DOHH2 (cell line): ENCODE measurements around the gene NFATC2IP.
"Not testable (repeated sequence)": the region's sequence is repeated elsewhere in the genome, so short reads cannot be mapped to it uniquely, and the experiment has no call there.

ENCODE experiments used
- H3F3A ChIP-seq: fragments of 200-600 bp; sonication (generic), shearing (Covaris generic); 2 replicates; pipeline ENCODE4 v1.6.0; 2016; ENCODE audit warnings: antibody characterized with exemption, mild to moderate bottlenecking; ENCODE audit not compliant: control insufficient read depth, insufficient read depth
- H3K27ac ChIP-seq: fragments of 200-600 bp; sonication (generic); 2 replicates; pipeline ENCODE4 v1.5.1; 2014; ENCODE audit warnings: low read depth, mild to moderate bottlenecking, low read length, moderate library complexity
- H3K27me3 ChIP-seq: fragments of 200-600 bp; sonication (generic); 2 replicates; pipeline ENCODE4 v1.6.1; 2014; ENCODE audit warnings: mild to moderate bottlenecking, low read length, mixed read lengths; ENCODE audit not compliant: control insufficient read depth
- H3K36me3 ChIP-seq: fragments of 200-600 bp; sonication (generic); 2 replicates; pipeline ENCODE4 v1.6.1; 2014; ENCODE audit warnings: mild to moderate bottlenecking, low read length, moderate library complexity, mixed read lengths; ENCODE audit not compliant: control insufficient read depth
- H3K4me1 ChIP-seq: fragments of 200-600 bp; sonication (generic); 2 replicates; pipeline ENCODE4 v1.6.1; 2014; ENCODE audit warnings: mild to moderate bottlenecking, low read length, mixed read lengths; ENCODE audit not compliant: control insufficient read depth
- H3K4me2 ChIP-seq: fragments of 200-600 bp; sonication (generic); 2 replicates; pipeline ENCODE4 v1.6.0; 2014; ENCODE audit warnings: mild to moderate bottlenecking, low read length, moderate library complexity
- H3K4me3 ChIP-seq: fragments of 200-600 bp; sonication (generic); 2 replicates; pipeline ENCODE4 v1.5.1; 2014; ENCODE audit warnings: mild to moderate bottlenecking, low read length, mixed read lengths
- H3K79me2 ChIP-seq: fragments of 200-600 bp; sonication (generic); 2 replicates; pipeline ENCODE4 v1.6.1; 2014; ENCODE audit warnings: mild to moderate bottlenecking, low read length, mixed read lengths; ENCODE audit not compliant: control insufficient read depth
- H3K9me2 ChIP-seq: fragments of 200-600 bp; sonication (generic); replicated peaks from 2 replicates; pipeline ENCODE4 v1.6.1; 2014; ENCODE audit warnings: mild to moderate bottlenecking, low read length, mixed read lengths; ENCODE audit not compliant: control insufficient read depth
- H3K9me3 ChIP-seq: fragments of 200-600 bp; sonication (generic); 2 replicates; pipeline ENCODE4 v1.6.1; 2014; ENCODE audit warnings: antibody characterized with exemption, low read length, mixed read lengths; ENCODE audit not compliant: control insufficient read depth, insufficient read depth
- H4K20me1 ChIP-seq: fragments of 200-600 bp; sonication (generic); 2 replicates; pipeline ENCODE4 v1.6.0; 2014; ENCODE audit warnings: low read depth, mild to moderate bottlenecking, antibody characterized with exemption, low read length, moderate library complexity; ENCODE audit not compliant: control insufficient read depth, insufficient read depth
- EZH2phosphoT487 ChIP-seq: fragments of 200-600 bp; sonication (generic); IDR thresholded peaks from 2 replicates; pipeline ENCODE4 v1.6.1; 2017; ENCODE audit warnings: borderline replicate concordance, mild to moderate bottlenecking, antibody characterized with exemption, low read length, moderate library complexity, mixed read lengths
- TF ChIP-seq, protein P1 (sequence below): fragments of 200-600 bp; sonication (generic); IDR thresholded peaks from one replicate; pipeline ENCODE4 v1.5.1; 2014; ENCODE audit warnings: antibody characterized with exemption, mild to moderate bottlenecking, low read depth, low read length; ENCODE audit not compliant: poor library complexity, severe bottlenecking

The NFATC2IP gene

DNA sequence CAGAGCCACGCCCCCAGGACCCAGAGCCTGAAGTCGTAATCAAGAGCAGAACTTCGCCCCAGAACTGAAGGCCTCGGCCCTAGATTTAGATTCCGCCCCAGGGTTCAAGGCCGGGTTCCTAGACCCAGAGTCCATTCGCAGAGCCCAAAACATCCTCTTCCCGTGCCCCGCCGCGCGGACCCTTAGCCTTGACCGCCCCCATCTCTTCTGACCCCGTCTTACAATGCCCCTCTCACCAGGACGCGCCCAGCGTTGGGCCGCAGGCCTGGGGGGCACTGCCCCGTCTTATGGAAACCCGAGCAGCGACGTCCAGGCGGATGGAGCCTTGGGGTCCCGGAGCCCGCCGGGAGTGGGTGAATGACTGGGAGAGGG is 14.0 kb upstream of the NFATC2IP start:
- H3K27me3 ChIP-seq: no peaks in the 10 kb centered on the region
- H3K27ac ChIP-seq: no peak overlapping the region
- no peak overlapping the region for H3K4me2 ChIP-seq
- H3K9me2 ChIP-seq: no peaks in the 10 kb centered on the region
- H3F3A ChIP-seq: peaks cover 28% of the 10 kb centered on the region
- peaks cover 33% of the 10 kb centered on the region for H3K4me1 ChIP-seq
- TF ChIP-seq EZH2phosphoT487: no peak
- TF ChIP-seq, protein P1, sequence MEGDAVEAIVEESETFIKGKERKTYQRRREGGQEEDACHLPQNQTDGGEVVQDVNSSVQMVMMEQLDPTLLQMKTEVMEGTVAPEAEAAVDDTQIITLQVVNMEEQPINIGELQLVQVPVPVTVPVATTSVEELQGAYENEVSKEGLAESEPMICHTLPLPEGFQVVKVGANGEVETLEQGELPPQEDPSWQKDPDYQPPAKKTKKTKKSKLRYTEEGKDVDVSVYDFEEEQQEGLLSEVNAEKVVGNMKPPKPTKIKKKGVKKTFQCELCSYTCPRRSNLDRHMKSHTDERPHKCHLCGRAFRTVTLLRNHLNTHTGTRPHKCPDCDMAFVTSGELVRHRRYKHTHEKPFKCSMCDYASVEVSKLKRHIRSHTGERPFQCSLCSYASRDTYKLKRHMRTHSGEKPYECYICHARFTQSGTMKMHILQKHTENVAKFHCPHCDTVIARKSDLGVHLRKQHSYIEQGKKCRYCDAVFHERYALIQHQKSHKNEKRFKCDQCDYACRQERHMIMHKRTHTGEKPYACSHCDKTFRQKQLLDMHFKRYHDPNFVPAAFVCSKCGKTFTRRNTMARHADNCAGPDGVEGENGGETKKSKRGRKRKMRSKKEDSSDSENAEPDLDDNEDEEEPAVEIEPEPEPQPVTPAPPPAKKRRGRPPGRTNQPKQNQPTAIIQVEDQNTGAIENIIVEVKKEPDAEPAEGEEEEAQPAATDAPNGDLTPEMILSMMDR: no peak
- no peak overlapping the region for H3K4me3 ChIP-seq
- peaks cover 46% of the 10 kb centered on the region for H3K79me2 ChIP-seq
- peaks cover 77% of the 10 kb centered on the region for H3K36me3 ChIP-seq
- H3K9me3 ChIP-seq: no peaks in the 10 kb centered on the region; the same call in 1 of the 2 replicates
- H4K20me1 ChIP-seq: peaks cover 11% of the 10 kb centered on the region; the same call in 1 of the 2 replicates

DNA sequence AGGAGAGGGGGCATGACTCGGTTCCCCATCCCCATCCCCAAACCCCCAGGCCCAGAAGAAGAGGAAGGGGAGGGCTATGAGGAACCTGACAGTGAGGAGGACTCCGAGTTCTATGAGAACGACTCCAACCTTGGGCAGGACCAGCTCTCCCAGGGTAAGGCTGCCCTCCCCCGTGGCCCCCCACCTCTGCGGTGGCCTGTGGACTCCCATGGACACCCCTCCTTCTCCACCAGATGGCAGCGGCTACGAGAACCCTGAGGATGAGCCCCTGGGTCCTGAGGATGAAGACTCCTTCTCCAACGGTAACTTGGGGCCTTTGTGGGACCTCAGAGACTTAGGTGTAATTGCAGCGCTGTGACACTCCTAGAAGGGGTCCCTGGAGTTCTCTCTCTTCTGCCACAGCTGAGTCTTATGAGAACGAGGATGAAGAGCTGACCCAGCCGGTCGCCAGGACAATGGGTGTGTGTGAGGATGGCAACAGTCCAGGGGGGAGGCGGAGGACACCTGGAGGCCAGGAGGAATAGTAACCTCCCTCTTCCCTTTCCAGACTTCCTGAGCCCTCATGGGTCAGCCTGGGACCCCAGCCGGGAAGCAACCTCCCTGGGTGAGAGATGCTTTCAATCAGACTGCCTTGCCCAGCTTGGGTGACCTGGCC is 13.4 kb upstream of the NFATC2IP start:
- Histone ChIP-seq H3F3A (peaks cover 29% of the 10 kb centered on the region), H4K20me1 (peaks cover 11% of the 10 kb centered on the region; the same call in 1 of the 2 replicates), H3K4me2 (no peak overlapping the region), H3K27me3 (no peaks in the 10 kb centered on the region), H3K9me2 (no peaks in the 10 kb centered on the region), H3K27ac (no peak overlapping the region), H3K4me3 (no peak overlapping the region), H3K36me3 (peaks cover 72% of the 10 kb centered on the region), H3K9me3 (no peaks in the 10 kb centered on the region; the same call in 1 of the 2 replicates), H3K79me2 (peaks cover 40% of the 10 kb centered on the region), H3K4me1 (peaks cover 30% of the 10 kb centered on the region)
- TF ChIP-seq, protein P1: no peak
- no peak for TF ChIP-seq EZH2phosphoT487

DNA sequence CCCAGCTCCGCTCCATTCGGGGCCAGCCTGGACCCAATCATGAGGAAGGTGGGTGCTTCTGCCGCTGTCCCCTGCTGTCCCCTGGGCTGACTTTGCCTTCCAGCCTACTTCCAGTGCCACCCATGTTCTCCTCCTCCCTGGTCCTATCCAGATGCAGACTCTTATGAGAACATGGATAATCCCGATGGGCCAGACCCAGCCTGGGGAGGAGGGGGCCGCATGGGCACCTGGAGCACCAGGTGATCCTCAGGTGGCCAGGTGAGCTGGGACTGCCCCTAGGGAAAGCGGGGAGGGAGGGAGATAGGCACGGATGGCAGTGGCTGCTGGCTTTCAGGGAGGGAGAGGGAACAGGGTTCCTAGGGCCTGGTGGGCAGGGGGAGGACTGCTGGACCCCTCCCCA is 12.0 kb upstream of the NFATC2IP start:
- peaks cover 58% of the 10 kb centered on the region for H3K36me3 ChIP-seq
- H3K4me2 ChIP-seq: no peak overlapping the region
- TF ChIP-seq, protein P1: no peak
- TF ChIP-seq EZH2phosphoT487: no peak
- no peaks in the 10 kb centered on the region; the same call in 1 of the 2 replicates for H3K9me3 ChIP-seq
- H3K79me2 ChIP-seq: peaks cover 27% of the 10 kb centered on the region
- peaks cover 26% of the 10 kb centered on the region for H3K4me1 ChIP-seq
- H3F3A ChIP-seq: peaks cover 29% of the 10 kb centered on the region
- no peaks in the 10 kb centered on the region for H3K9me2 ChIP-seq
- no peaks in the 10 kb centered on the region for H3K27me3 ChIP-seq
- no peak overlapping the region for H3K27ac ChIP-seq
- H3K4me3 ChIP-seq: no peak overlapping the region
- peaks cover 11% of the 10 kb centered on the region; the same call in 1 of the 2 replicates for H4K20me1 ChIP-seq

DNA sequence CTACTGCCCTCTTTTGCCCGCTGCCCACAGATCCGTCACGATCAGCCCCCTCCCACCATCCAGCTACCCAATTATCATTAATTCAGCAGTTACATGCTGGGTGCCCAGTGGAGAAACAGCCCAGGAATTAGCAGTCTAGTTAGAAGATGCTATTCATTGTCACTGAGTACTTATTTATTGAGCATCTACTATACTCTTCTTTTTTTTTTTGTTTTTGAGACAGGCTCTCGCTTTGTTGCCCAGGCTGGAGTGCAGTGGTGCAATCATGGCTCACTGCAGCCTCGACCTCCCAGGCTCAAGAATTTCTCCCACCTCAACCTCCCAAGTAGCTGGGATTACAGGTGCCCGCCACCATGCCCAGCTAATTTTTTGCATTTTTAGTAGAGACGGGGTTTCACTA is 10.9 kb upstream of the NFATC2IP start:
- peaks cover 25% of the 10 kb centered on the region for H3K4me1 ChIP-seq
- not testable (repeated sequence) for H3K27ac ChIP-seq, H3K4me3 ChIP-seq, H3K9me3 ChIP-seq, H3K9me2 ChIP-seq, H3K27me3 ChIP-seq, H3K4me2 ChIP-seq
- peaks cover 25% of the 10 kb centered on the region for H3F3A ChIP-seq
- peaks cover 11% of the 10 kb centered on the region; the same call in 1 of the 2 replicates for H4K20me1 ChIP-seq
- peaks cover 47% of the 10 kb centered on the region for H3K36me3 ChIP-seq
- H3K79me2 ChIP-seq: peaks cover 15% of the 10 kb centered on the region
